GM19438 (cell line): ENCODE results near the gene SH3TC1.

Source experiments
- ATAC-seq: cut with Tn5 transposase; IDR thresholded peaks from one replicate; pipeline ENCODE4 v1.9.1; 2021; ENCODE audit warnings: low read depth; ENCODE audit not compliant: unreplicated experiment

The SH3TC1 gene

GRCh38 chr4:8283631-8284121, 84.6 kb downstream of the SH3TC1 start:
- no peak for ATAC-seq

GRCh38 chr4:8284391-8284790, 85.3 kb downstream of the SH3TC1 start:
- ATAC-seq, result no peak

GRCh38 chr4:8285143-8285975, 86.3 kb downstream of the SH3TC1 start:
- ATAC-seq, result no peak

GRCh38 chr4:8285976-8286718, 87.1 kb downstream of the SH3TC1 start:
- no peak for ATAC-seq

- ATAC-seq, result no peak
Observed at GRCh38 chr4:8286719-8287342, 87.7 kb downstream of the SH3TC1 start.

GRCh38 chr4:8287343-8288280, 88.5 kb downstream of the SH3TC1 start:
- no peak for ATAC-seq

GRCh38 chr4:8289151-8289750, 90.2 kb downstream of the SH3TC1 start:
- ATAC-seq, result no peak

- ATAC-seq, result no peak
Observed at GRCh38 chr4:8289956-8290700, 91.0 kb downstream of the SH3TC1 start.

- ATAC-seq, result no peak
Observed at GRCh38 chr4:8290701-8290970, 91.5 kb downstream of the SH3TC1 start.
